IMR-90 (cell line): ENCODE results near the gene ANO2. TPM values are rescaled to one million over a fixed set of nuclear protein-coding genes. Genes with fewer than 3 reads are reported as not detected.

Experiments used
- ATAC-seq: fragments of 200-7000 bp; cut with Tn5 transposase; 2 replicates; pipeline ENCODE4 v1.9.1; 2020; ENCODE audit warnings: low read depth, mild to moderate bottlenecking, moderate library complexity
- BruUV-seq: library from RNA; stranded (reverse); fragments of 400-500 nt; replicated peaks from 2 replicates; lab custom pipeline; 2021; lab: Mats Ljungman, UMichigan
- CTCF ChIA-PET: fragments of 300-600 bp; formaldehyde crosslinking; extraction: SDS; loops from one replicate; lab custom pipeline; 2021; ENCODE audit warnings: antibody characterized with exemption; lab: Yijun Ruan, JAX
- POLR2A ChIA-PET: fragments of 300-600 bp; sonication (Branson Sonifier 250); formaldehyde crosslinking; loops from one replicate; lab custom pipeline; 2022; ENCODE audit warnings: antibody characterized with exemption; ENCODE audit not compliant: unreplicated experiment; lab: Charles Lee
- DNase-seq: peaks from one replicate; pipeline ENCODE4 v3.0.0; 2013
- H2AFZ ChIP-seq: replicated peaks from 2 replicates; pipeline ENCODE3; 2013; ENCODE audit warnings: low read length, mild to moderate bottlenecking; ENCODE audit not compliant: poor library complexity
- H2AK5ac ChIP-seq: 2 replicates; pipeline ENCODE4 v1.6.1; 2013; ENCODE audit warnings: low read depth, low read length, inconsistent platforms
- H2AK9ac ChIP-seq: replicated peaks from 2 replicates; pipeline ENCODE3; 2013; ENCODE audit warnings: mild to moderate bottlenecking, low read depth, low read length, moderate library complexity; ENCODE audit not compliant: poor library complexity
- H2BK120ac ChIP-seq: 2 replicates; pipeline ENCODE4 v1.6.1; 2013; ENCODE audit warnings: low read depth, low read length, inconsistent platforms
- H2BK15ac ChIP-seq: 3 replicates; pipeline ENCODE4 v1.6.1; 2013; ENCODE audit warnings: low read depth, low read length, inconsistent platforms
- H2BK20ac ChIP-seq: 2 replicates; pipeline ENCODE4 v1.6.1; 2013; ENCODE audit warnings: low read depth, mild to moderate bottlenecking, inconsistent platforms, low read length, moderate library complexity
- H2BK5ac ChIP-seq: 2 replicates; pipeline ENCODE4 v1.6.1; 2013; ENCODE audit warnings: mild to moderate bottlenecking, low read depth, low read length, inconsistent platforms; ENCODE audit not compliant: poor library complexity, severe bottlenecking
- H3K14ac ChIP-seq: replicated peaks from 2 replicates; pipeline ENCODE4 v1.6.1; 2013; ENCODE audit warnings: low read depth, low read length, inconsistent platforms
- H3K18ac ChIP-seq: 2 replicates; pipeline ENCODE4 v1.6.1; 2013; ENCODE audit warnings: low read depth, low read length, control low read depth
- H3K23ac ChIP-seq: 2 replicates; pipeline ENCODE4 v1.6.1; 2013; ENCODE audit warnings: low read depth, low read length, inconsistent platforms
- H3K27ac ChIP-seq: 2 replicates; pipeline ENCODE4 v1.5.1; 2013; ENCODE audit warnings: mild to moderate bottlenecking, control low read depth, low read length; ENCODE audit not compliant: insufficient read depth
- H3K27me3 ChIP-seq: 2 replicates; pipeline ENCODE4 v1.6.1; 2013; ENCODE audit warnings: low read length; ENCODE audit not compliant: control insufficient read depth, insufficient read depth
- H3K36me3 ChIP-seq: 2 replicates; pipeline ENCODE4 v1.6.1; 2013; ENCODE audit warnings: low read length, mixed read lengths; ENCODE audit not compliant: control insufficient read depth, insufficient read depth
- H3K4ac ChIP-seq: 2 replicates; pipeline ENCODE4 v1.6.1; 2013; ENCODE audit warnings: low read depth, low read length, inconsistent platforms
- H3K4me1 ChIP-seq: 2 replicates; pipeline ENCODE4 v1.6.1; 2013; ENCODE audit warnings: low read length, mixed read lengths; ENCODE audit not compliant: control insufficient read depth, insufficient read depth
- H3K4me2 ChIP-seq: 2 replicates; pipeline ENCODE4 v1.6.1; 2013; ENCODE audit warnings: low read depth, mild to moderate bottlenecking, control low read depth, low read length, moderate library complexity
- H3K4me3 ChIP-seq: 2 replicates; pipeline ENCODE4 v1.5.1; 2013; ENCODE audit warnings: low read depth, mild to moderate bottlenecking, control low read depth, low read length, moderate library complexity; ENCODE audit not compliant: insufficient read depth
- H3K56ac ChIP-seq: 2 replicates; pipeline ENCODE4 v1.6.1; 2013; ENCODE audit warnings: low read length, inconsistent platforms; ENCODE audit not compliant: insufficient read depth; ENCODE audit errors: extremely low read depth
- H3K79me1 ChIP-seq, 2 experiments: 2 replicates each; pipeline ENCODE4 v1.6.1; 2013; ENCODE audit warnings: low read length in 2 of 2, inconsistent platforms in 1 of 2, low read depth in 1 of 2
- H3K9ac ChIP-seq: 2 replicates; pipeline ENCODE4 v1.6.1; 2013; ENCODE audit warnings: low read depth, low read length, control low read depth
- H3K9me1 ChIP-seq: 2 replicates; pipeline ENCODE4 v1.6.1; 2013; ENCODE audit warnings: low read length, inconsistent platforms; ENCODE audit not compliant: insufficient read depth
- H3K9me3 ChIP-seq: 2 replicates; pipeline ENCODE4 v1.6.1; 2013; ENCODE audit warnings: low read length; ENCODE audit not compliant: control insufficient read depth, insufficient read depth
- H4K20me1 ChIP-seq: 2 replicates; pipeline ENCODE4 v1.6.1; 2013; ENCODE audit warnings: low read length, inconsistent platforms; ENCODE audit not compliant: insufficient read depth
- H4K5ac ChIP-seq: 2 replicates; pipeline ENCODE4 v1.6.1; 2013; ENCODE audit warnings: mild to moderate bottlenecking, low read depth, low read length, control low read depth
- H4K8ac ChIP-seq, 2 experiments: 2 replicates each; pipeline ENCODE4 v1.6.1; 2013; ENCODE audit warnings: low read depth in 2 of 2, low read length in 2 of 2, control low read depth in 1 of 2, inconsistent platforms in 1 of 2
- H4K91ac ChIP-seq: 2 replicates; pipeline ENCODE4 v1.6.1; 2013; ENCODE audit warnings: low read depth, low read length, inconsistent platforms; ENCODE audit not compliant: insufficient read depth
- BHLHE40 ChIP-seq: fragments of 150-350 bp; IDR thresholded peaks from 2 replicates; pipeline ENCODE4 v1.6.1; 2016; ENCODE audit warnings: mild to moderate bottlenecking, low read depth, low read length
- ELK1 ChIP-seq: fragments of 150-350 bp; IDR thresholded peaks from 2 replicates; pipeline ENCODE4 v1.6.1; 2016; ENCODE audit warnings: low read depth, mild to moderate bottlenecking, low read length, moderate library complexity, borderline replicate concordance
- FOS ChIP-seq: fragments of 150-350 bp; IDR thresholded peaks from 2 replicates; pipeline ENCODE4 v1.6.1; 2016; ENCODE audit warnings: low read depth, low read length
- USF2 ChIP-seq: fragments of 150-350 bp; IDR thresholded peaks from 2 replicates; pipeline ENCODE4 v1.6.1; 2017; ENCODE audit warnings: mild to moderate bottlenecking, antibody characterized with exemption, low read length, low read depth
- WGBS, 2 experiments: methylation state at CpG; one replicate each; pipeline versions ENCODE4 v1.1.5 to v1.1.7; 2013; ENCODE audit warnings: missing lambda C conversion rate in 2 of 2; ENCODE audit not compliant: insufficient read length in 1 of 2; ENCODE audit errors: extremely low coverage in 2 of 2; 5-methylcytosine and 5-hydroxymethylcytosine counted together
- dilution Hi-C: fragments of 300-500 bp; cut with HindIII; formaldehyde crosslinking; loops from one replicate; pipeline ENCODE4 v1.14.3; 2018; ENCODE audit warnings: low sequenced_read_pairs; ENCODE audit not compliant: unreplicated experiment
- in situ Hi-C: fragments of 300-500 bp; cut with MboI; formaldehyde crosslinking; loops from 3 replicates; pipeline ENCODE4 v1.14.3; 2019; ENCODE audit warnings: low sequenced_read_pairs, inconsistent platforms, mixed read lengths
- intact Hi-C: fragments of 100-400 bp; cut with micrococcal nuclease; formaldehyde crosslinking; loops from 2 replicates; pipeline ENCODE4 v1.10.0; 2022
- polyA plus RNA-seq, 3 experiments: library from polyadenylated mRNA; depleted of rRNA; stranded (reverse); fragments of >200 nt; gene quantifications; 2 replicates each; pipeline ENCODE4 v1.2.3, GENCODE V29; 2012; ENCODE audit warnings: low replicate concordance in 1 of 3
- total RNA-seq: library from RNA; depleted of rRNA; stranded (reverse); fragments of >200 nt; gene quantifications from 2 replicates; pipeline ENCODE4 v1.2.3, GENCODE V29; 2012

ANO2 gene
- total and polyA plus RNA-seq, 2 of the 4 experiments (the other 2 are of a cell fraction) = 0.22 TPM; not detected in 1

GRCh38 chr12:5758347-5758746 lies 186.7 kb downstream of the ANO2 start:
- ChIA-PET CTCF (no interaction called here), POLR2A (no interaction called here)
- dilution Hi-C loops (no loop called here), in situ Hi-C loops (no loop called here), intact Hi-C loops (no loop called here)
- H3K27ac ChIP-seq = no peak overlapping the region
- H4K5ac ChIP-seq = no peak overlapping the region
- H2BK120ac ChIP-seq = no peak overlapping the region
- no peak overlapping the region for H3K4me3 ChIP-seq
- no peak overlapping the region for H3K14ac ChIP-seq
- no peaks in the 10 kb centered on the region for H3K9me3 ChIP-seq
- no peak overlapping the region for H3K56ac ChIP-seq
- H3K27me3 ChIP-seq = peaks cover 11% of the 10 kb centered on the region
- no peak overlapping the region for H4K8ac ChIP-seq
- H3K36me3 ChIP-seq = no peaks in the 10 kb centered on the region
- no TSS peak for BruUV-seq
- H4K91ac ChIP-seq = no peak overlapping the region
- ATAC-seq (no peak), DNase-seq (no peak)
- no peaks in the 10 kb centered on the region for H4K20me1 ChIP-seq
- H2AFZ ChIP-seq = no peak overlapping the region
- no peak overlapping the region for H3K9ac ChIP-seq
- no peaks in the 10 kb centered on the region for H3K9me1 ChIP-seq
- H3K4me2 ChIP-seq = no peak overlapping the region
- H2AK9ac ChIP-seq = no peak overlapping the region
- no peak overlapping the region for H2BK20ac ChIP-seq
- no peak overlapping the region for H2BK15ac ChIP-seq
- H3K18ac ChIP-seq = no peak overlapping the region
- no peaks in the 10 kb centered on the region for H3K4me1 ChIP-seq
- no peak overlapping the region for H3K4ac ChIP-seq
- no peak overlapping the region for H2AK5ac ChIP-seq
- 17% methylated on average over 1 of the region's 3 CpGs; no CpG with 5 or more reads in 1 of the 2 experiments for WGBS, 2 experiments
- no peak for TF ChIP-seq FOS
- no peak for TF ChIP-seq ELK1
- TF ChIP-seq USF2 = no peak
- no peak for TF ChIP-seq BHLHE40
- no peak overlapping the region for H2BK5ac ChIP-seq
- no peak overlapping the region for H3K23ac ChIP-seq
- H3K79me1 ChIP-seq = no peaks in the 10 kb centered on the region
